A673 (cell line): ENCODE data around the gene KRT82.

ENCODE experiments used
- CTCF ChIP-seq: fragments of 300-800, 200-600 bp; sonication (generic); conservative IDR thresholded peaks from 2 replicates; pipeline ENCODE4 v1.5.1; 2017; ENCODE audit warnings: low read depth, mild to moderate bottlenecking, antibody characterized with exemption, low read length, moderate library complexity, mixed read lengths
- EZH2 ChIP-seq: fragments of 200-600 bp; sonication (generic); IDR thresholded peaks from 2 replicates; pipeline ENCODE4 v1.6.1; 2017; ENCODE audit warnings: borderline replicate concordance, low read depth, mild to moderate bottlenecking, mixed read lengths, antibody characterized with exemption, low read length; ENCODE audit not compliant: poor library complexity, severe bottlenecking

GRCh38 chr12:52438305-52439301 lies 32.5 kb upstream of the KRT82 start:
- no peak for TF ChIP-seq CTCF
- TF ChIP-seq EZH2: no peak
